ENCODE measurements around the gene SMAD2. TPM values are rescaled to one million over a fixed set of nuclear protein-coding genes. Genes with fewer than 3 reads are reported as not detected.

SMAD2 gene
- total and polyA plus RNA-seq, 2 experiments from 2014 or later = 30.9 to 90.7 TPM

DNA sequence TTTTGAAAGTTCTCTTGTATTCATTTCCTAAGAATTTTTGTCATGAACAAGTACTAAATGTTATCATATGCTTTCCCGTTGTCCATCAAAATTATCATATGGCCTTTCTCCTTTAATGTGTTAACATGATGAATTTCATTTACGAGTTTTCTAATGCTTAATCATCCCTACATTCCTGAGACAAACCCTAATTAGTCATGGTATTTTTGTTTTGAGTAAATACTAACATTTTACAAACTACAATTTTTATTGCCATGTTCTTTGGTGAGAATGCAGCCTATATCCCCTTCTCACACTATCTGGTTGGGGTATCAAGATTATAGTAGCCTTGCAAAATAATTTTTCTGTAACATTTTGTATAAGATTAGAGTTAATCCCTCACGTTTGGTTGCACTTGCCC lies 14.5 kb downstream of the SMAD2 start:
- Histone ChIP-seq H3K27ac (ENCODE audit: low read depth) (no peak overlapping the region), H3K36me3 (ENCODE audit: insufficient read depth) (no peaks in the 10 kb centered on the region), H3F3A (replicated peaks; ENCODE audit: low read depth) (0 out of 2 replicates have a peak, but pooled peaks cover 5% of the 10 kb centered on the region), H3K4me3 (no peak overlapping the region), H3K9me2 (ENCODE audit: insufficient read depth) (no peaks in the 10 kb centered on the region), H2AFZ (no peak overlapping the region), H3K4me1 (ENCODE audit: insufficient read depth) (peaks cover 72% of the 10 kb centered on the region), H3K27me3 (ENCODE audit: insufficient read depth) (no peaks in the 10 kb centered on the region), H4K20me1 (replicated peaks; ENCODE audit: insufficient read depth) (peaks cover 27% of the 10 kb centered on the region), H3K4me2 (no peak overlapping the region), H3K79me2 (replicated peaks; ENCODE audit: insufficient read depth) (peaks cover 98% of the 10 kb centered on the region)
- no peaks in the 10 kb centered on the region for H3K27me3 Mint-ChIP-seq (ENCODE audit: insufficient read depth, low read depth, poor library complexity)
- no peak for TF ChIP-seq ZNF114 (CRISPR knock-in tag; IDR thresholded peaks at IDR 0.05)
- TF ChIP-seq NANOG (IDR thresholded peaks at IDR 0.05; ENCODE audit: borderline replicate concordance) = no peak
- TF ChIP-seq JUNB (IDR thresholded peaks at IDR 0.05; ENCODE audit: unreplicated experiment) = no peak
- no peak for TF ChIP-seq CREB1 (CRISPR knock-in tag; IDR thresholded peaks at IDR 0.05; ENCODE audit: low read depth)
- no peak for TF ChIP-seq EZH2phosphoT487 (IDR thresholded peaks at IDR 0.05; ENCODE audit: unreplicated experiment)
- TF ChIP-seq, protein P1, sequence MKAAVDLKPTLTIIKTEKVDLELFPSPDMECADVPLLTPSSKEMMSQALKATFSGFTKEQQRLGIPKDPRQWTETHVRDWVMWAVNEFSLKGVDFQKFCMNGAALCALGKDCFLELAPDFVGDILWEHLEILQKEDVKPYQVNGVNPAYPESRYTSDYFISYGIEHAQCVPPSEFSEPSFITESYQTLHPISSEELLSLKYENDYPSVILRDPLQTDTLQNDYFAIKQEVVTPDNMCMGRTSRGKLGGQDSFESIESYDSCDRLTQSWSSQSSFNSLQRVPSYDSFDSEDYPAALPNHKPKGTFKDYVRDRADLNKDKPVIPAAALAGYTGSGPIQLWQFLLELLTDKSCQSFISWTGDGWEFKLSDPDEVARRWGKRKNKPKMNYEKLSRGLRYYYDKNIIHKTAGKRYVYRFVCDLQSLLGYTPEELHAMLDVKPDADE (IDR thresholded peaks at IDR 0.05) = no peak
- TF ChIP-seq, protein P2, sequence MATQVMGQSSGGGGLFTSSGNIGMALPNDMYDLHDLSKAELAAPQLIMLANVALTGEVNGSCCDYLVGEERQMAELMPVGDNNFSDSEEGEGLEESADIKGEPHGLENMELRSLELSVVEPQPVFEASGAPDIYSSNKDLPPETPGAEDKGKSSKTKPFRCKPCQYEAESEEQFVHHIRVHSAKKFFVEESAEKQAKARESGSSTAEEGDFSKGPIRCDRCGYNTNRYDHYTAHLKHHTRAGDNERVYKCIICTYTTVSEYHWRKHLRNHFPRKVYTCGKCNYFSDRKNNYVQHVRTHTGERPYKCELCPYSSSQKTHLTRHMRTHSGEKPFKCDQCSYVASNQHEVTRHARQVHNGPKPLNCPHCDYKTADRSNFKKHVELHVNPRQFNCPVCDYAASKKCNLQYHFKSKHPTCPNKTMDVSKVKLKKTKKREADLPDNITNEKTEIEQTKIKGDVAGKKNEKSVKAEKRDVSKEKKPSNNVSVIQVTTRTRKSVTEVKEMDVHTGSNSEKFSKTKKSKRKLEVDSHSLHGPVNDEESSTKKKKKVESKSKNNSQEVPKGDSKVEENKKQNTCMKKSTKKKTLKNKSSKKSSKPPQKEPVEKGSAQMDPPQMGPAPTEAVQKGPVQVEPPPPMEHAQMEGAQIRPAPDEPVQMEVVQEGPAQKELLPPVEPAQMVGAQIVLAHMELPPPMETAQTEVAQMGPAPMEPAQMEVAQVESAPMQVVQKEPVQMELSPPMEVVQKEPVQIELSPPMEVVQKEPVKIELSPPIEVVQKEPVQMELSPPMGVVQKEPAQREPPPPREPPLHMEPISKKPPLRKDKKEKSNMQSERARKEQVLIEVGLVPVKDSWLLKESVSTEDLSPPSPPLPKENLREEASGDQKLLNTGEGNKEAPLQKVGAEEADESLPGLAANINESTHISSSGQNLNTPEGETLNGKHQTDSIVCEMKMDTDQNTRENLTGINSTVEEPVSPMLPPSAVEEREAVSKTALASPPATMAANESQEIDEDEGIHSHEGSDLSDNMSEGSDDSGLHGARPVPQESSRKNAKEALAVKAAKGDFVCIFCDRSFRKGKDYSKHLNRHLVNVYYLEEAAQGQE (IDR thresholded peaks at IDR 0.05; ENCODE audit: unreplicated experiment) = no peak
- TF ChIP-seq, protein P3, sequence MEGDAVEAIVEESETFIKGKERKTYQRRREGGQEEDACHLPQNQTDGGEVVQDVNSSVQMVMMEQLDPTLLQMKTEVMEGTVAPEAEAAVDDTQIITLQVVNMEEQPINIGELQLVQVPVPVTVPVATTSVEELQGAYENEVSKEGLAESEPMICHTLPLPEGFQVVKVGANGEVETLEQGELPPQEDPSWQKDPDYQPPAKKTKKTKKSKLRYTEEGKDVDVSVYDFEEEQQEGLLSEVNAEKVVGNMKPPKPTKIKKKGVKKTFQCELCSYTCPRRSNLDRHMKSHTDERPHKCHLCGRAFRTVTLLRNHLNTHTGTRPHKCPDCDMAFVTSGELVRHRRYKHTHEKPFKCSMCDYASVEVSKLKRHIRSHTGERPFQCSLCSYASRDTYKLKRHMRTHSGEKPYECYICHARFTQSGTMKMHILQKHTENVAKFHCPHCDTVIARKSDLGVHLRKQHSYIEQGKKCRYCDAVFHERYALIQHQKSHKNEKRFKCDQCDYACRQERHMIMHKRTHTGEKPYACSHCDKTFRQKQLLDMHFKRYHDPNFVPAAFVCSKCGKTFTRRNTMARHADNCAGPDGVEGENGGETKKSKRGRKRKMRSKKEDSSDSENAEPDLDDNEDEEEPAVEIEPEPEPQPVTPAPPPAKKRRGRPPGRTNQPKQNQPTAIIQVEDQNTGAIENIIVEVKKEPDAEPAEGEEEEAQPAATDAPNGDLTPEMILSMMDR (conservative IDR thresholded peaks at IDR 0.05; ENCODE audit: low read depth in 2 of 2) = no peak
- TF ChIP-seq, protein P4, sequence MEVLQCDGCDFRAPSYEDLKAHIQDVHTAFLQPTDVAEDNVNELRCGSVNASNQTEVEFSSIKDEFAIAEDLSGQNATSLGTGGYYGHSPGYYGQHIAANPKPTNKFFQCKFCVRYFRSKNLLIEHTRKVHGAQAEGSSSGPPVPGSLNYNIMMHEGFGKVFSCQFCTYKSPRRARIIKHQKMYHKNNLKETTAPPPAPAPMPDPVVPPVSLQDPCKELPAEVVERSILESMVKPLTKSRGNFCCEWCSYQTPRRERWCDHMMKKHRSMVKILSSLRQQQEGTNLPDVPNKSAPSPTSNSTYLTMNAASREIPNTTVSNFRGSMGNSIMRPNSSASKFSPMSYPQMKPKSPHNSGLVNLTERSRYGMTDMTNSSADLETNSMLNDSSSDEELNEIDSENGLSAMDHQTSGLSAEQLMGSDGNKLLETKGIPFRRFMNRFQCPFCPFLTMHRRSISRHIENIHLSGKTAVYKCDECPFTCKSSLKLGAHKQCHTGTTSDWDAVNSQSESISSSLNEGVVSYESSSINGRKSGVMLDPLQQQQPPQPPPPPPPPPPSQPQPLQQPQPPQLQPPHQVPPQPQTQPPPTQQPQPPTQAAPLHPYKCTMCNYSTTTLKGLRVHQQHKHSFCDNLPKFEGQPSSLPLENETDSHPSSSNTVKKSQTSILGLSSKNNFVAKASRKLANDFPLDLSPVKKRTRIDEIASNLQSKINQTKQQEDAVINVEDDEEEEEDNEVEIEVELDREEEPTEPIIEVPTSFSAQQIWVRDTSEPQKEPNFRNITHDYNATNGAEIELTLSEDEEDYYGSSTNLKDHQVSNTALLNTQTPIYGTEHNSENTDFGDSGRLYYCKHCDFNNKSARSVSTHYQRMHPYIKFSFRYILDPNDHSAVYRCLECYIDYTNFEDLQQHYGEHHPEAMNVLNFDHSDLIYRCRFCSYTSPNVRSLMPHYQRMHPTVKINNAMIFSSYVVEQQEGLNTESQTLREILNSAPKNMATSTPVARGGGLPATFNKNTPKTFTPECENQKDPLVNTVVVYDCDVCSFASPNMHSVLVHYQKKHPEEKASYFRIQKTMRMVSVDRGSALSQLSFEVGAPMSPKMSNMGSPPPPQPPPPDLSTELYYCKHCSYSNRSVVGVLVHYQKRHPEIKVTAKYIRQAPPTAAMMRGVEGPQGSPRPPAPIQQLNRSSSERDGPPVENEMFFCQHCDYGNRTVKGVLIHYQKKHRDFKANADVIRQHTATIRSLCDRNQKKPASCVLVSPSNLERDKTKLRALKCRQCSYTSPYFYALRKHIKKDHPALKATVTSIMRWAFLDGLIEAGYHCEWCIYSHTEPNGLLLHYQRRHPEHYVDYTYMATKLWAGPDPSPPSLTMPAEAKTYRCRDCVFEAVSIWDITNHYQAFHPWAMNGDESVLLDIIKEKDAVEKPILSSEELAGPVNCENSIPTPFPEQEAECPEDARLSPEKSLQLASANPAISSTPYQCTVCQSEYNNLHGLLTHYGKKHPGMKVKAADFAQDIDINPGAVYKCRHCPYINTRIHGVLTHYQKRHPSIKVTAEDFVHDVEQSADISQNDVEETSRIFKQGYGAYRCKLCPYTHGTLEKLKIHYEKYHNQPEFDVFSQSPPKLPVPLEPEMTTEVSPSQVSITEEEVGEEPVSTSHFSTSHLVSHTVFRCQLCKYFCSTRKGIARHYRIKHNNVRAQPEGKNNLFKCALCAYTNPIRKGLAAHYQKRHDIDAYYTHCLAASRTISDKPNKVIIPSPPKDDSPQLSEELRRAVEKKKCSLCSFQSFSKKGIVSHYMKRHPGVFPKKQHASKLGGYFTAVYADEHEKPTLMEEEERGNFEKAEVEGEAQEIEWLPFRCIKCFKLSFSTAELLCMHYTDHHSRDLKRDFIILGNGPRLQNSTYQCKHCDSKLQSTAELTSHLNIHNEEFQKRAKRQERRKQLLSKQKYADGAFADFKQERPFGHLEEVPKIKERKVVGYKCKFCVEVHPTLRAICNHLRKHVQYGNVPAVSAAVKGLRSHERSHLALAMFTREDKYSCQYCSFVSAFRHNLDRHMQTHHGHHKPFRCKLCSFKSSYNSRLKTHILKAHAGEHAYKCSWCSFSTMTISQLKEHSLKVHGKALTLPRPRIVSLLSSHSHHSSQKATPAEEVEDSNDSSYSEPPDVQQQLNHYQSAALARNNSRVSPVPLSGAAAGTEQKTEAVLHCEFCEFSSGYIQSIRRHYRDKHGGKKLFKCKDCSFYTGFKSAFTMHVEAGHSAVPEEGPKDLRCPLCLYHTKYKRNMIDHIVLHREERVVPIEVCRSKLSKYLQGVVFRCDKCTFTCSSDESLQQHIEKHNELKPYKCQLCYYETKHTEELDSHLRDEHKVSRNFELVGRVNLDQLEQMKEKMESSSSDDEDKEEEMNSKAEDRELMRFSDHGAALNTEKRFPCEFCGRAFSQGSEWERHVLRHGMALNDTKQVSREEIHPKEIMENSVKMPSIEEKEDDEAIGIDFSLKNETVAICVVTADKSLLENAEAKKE (CRISPR knock-in tag; IDR thresholded peaks at IDR 0.05) = no peak
- TF ChIP-seq EZH2 (IDR thresholded peaks at IDR 0.05; ENCODE audit: low read depth, unreplicated experiment) = no peak
- peaks cover 80% of the 10 kb centered on the region for H3K4me1 Mint-ChIP-seq
- no peak for DNase-seq (ENCODE audit: low spot score)
- peaks cover 2% of the 10 kb centered on the region; the same call in 2 of the 3 replicates for H3K36me3 Mint-ChIP-seq (ENCODE audit: low read depth)
- peak overlapping the region; percentile 20; the same call in 1 of the 2 replicates for H3K27ac Mint-ChIP-seq
- ATAC-seq = no peak
- no peaks in the 10 kb centered on the region for H3K9me3 Mint-ChIP-seq
- no peak overlapping the region; the same call in 2 of the 3 replicates for H3K4me3 Mint-ChIP-seq

Data from GM23338 (cell line).